Transverse colon (tissue), 3 donors: Measurements from ENCODE around the gene FTL.

ENCODE experiments used
- POLR2A ChIP-seq: fragments of 450-650 bp; IDR thresholded peaks from one replicate; pipeline ENCODE4 v1.6.1; 2016; ENCODE audit warnings: antibody characterized with exemption, mild to moderate bottlenecking, moderate library complexity
- TF ChIP-seq, protein P1 (sequence below), 5 experiments: fragments of 200-600 bp in 3 of 5; fragments of 450-650 bp in 2 of 5; sonication (generic) in 3 of 5; IDR thresholded peaks; 1 replicate in 2 of 5; 2 replicates in 3 of 5; pipeline ENCODE4 v1.5.1; 2016 to 2017; ENCODE audit warnings: antibody characterized with exemption in 5 of 5, inconsistent platforms in 3 of 5, mild to moderate bottlenecking in 2 of 5, moderate library complexity in 1 of 5

GRCh38 chr19:48988860-48989259, 23.8 kb downstream of the FTL start:
- TF ChIP-seq, protein P1, sequence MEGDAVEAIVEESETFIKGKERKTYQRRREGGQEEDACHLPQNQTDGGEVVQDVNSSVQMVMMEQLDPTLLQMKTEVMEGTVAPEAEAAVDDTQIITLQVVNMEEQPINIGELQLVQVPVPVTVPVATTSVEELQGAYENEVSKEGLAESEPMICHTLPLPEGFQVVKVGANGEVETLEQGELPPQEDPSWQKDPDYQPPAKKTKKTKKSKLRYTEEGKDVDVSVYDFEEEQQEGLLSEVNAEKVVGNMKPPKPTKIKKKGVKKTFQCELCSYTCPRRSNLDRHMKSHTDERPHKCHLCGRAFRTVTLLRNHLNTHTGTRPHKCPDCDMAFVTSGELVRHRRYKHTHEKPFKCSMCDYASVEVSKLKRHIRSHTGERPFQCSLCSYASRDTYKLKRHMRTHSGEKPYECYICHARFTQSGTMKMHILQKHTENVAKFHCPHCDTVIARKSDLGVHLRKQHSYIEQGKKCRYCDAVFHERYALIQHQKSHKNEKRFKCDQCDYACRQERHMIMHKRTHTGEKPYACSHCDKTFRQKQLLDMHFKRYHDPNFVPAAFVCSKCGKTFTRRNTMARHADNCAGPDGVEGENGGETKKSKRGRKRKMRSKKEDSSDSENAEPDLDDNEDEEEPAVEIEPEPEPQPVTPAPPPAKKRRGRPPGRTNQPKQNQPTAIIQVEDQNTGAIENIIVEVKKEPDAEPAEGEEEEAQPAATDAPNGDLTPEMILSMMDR (IDR thresholded peaks at IDR 0.05), result no peak
- no peak for TF ChIP-seq POLR2A
